Medulla oblongata (tissue), 1 donor: ENCODE measurements around the gene CD247.
A peak's percentile ranks its signal among the peaks of the same experiment; 100 is the strongest.

Experiments
- DNase-seq: peaks from one replicate; pipeline ENCODE4 v3.0.0-alpha.2; 2015; ENCODE audit errors: extremely low spot score

The CD247 gene

DNA sequence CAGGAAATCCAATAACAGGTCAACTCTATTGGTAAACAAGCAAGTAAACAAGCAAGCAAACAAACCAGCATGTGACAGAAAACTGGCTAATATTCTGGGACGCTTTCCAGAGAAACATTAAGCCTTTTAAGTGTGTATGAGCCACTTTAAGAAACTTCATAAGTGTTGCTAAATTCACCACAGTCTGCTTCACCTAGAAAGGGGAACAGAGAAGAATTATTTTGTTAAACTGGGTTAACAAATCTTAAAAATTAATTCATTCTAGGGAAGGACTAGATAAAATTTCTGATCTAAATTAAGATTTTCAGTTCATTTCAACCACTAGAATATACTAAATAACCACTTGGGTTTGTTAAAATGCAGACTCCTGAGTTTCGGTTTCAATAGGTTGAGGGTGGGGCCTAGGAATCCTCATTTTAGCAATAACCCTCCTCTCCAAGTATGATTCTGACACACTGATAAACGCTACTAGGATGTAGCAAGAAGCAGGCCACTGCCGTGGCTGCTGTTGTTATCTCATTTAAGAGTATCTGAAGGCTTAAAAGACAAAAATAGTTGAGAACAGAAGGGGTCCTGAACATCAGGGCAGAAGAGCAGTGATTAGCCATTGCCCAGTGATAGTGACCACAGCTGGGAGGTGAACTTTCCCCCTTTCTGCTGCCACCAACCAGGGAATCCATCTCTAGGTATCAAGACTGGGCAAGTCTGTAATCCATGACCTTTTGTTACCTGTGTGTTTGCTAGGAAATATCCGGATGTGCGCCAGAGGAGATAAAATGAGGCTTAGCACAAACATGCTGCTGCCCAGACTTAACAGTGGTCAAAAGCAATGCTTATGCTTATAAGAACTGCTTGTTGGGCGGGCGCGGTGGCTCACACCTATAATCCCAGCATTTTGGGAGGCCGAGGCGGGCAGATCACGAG lies 24.0 kb upstream of the CD247 start:
- no peak for DNase-seq

- DNase-seq: no peak
Measured at GRCh38 chr1:167541610-167542009, 23.3 kb upstream of the CD247 start.

- no peak for DNase-seq
Measured at GRCh38 chr1:167541003-167541402, 22.7 kb upstream of the CD247 start.

GRCh38 chr1:167538657-167539056 lies 20.3 kb upstream of the CD247 start:
- no peak for DNase-seq

DNA sequence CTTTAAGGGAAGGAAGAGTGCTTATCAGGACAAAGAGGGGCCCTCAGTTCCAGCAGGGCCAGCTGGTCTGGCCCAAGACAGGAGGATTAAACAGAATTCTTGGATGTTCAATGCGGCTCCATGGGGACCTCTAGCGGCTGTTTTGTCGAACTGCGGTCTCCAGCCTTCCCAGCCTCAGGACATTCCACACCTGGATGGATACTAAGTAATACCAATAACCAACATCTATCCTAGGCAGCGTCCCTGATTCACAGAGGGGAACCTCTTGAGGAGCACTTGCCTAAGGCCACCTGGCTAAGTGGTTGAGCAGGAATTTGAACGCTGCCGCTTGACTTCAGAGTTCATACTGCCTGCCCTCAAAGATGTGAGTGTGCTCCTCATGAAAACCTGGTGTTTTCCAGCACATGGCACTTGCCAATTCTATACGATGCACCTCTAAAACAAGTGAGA lies 15.5 kb upstream of the CD247 start:
- DNase-seq: peak; percentile 87

DNA sequence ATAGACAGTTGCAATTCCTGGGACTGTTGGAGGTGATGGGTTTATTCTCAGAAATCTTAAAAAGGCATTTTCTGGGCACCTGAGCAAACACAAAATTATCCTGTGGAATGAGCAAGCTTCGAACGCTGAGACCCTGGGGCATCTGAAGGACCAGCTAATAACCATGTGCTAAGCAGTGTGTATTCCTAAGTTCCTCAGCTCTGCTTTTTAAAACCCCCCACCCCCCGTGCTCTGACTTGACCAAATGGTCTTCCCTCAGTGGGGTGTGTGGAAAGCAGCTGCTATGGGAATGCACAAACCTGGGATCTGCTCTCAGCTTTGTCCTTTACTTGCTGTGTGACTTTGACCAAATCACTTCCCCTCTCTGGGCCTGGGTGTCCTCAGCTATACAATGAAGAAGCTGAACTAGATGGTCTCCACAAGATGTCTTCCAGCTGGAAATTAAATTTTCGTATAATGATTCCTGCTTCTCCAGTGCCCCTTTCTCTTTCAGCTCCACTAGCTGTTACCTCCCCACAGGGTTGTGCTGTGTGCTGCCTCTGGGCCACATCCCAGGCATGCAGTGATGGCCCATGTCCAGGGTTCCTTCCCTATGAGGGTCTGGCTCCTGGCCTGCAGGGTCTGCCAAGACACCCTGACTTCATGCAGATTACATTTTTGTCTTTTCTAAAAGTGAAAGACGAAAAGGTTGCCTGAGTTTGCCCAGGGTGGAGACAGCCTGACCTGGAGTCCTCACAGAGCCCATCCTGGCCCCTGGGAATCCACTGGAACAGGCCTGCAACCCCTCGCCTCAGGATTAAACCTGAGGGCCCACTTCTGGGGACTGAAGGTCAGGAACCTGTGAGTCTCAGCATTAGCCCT lies 14.9 kb upstream of the CD247 start:
- DNase-seq: no peak

DNA sequence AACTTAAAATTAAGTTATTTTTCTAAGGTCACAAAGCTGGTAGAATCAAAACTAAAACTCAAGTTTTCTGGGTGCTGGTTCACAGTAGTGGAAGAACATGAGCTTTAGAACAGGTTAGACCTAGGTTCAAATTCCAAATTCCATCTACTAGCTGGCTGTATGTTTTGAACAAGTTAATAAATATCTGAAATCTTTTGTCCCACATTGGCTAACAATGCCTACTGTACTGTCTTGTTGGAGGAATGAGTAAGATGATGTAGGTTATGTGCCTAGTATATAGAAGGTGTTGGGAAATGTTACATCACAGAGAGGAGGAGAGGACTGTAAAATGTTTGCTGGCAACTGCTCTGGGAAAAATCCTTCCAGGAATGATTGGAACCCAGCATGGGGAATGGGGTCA lies 14.0 kb upstream of the CD247 start:
- no peak for DNase-seq

DNA sequence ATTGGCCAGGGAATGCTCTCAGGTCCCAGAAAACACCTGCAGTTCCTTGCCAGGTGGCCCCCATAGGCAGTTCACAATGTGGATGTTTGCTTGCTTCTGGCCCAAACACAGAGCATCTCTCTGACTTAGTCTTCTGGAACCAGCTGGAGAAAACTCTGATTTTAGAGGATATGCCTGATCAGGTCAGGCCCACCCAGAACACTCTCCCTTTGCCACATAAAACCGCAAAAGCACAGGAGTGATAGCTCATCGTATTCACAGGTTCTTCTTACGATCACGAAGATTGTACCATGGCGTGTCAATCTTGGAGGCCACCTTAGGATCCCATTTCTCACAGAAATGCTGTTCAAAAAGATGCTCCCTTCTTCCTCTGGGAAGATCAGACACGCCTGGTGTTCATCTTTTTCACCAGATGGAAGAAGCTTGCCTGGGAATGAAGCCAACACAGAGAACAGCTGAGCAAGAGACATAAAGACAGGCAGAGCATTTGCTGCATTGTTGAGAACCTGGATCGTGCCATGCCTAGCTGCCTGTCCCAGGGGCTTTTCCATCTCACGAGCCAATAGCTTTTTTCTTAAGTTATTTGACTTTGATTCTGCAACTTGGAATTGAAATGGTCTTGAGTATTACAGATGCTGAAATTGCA lies 11.6 kb upstream of the CD247 start:
- no peak for DNase-seq

GRCh38 chr1:167528057-167528728 lies 9.9 kb upstream of the CD247 start:
- DNase-seq: no peak

GRCh38 chr1:167526667-167527383 lies 8.5 kb upstream of the CD247 start:
- no peak for DNase-seq

- DNase-seq: peak; percentile 83
Measured at GRCh38 chr1:167524651-167525050, 6.3 kb upstream of the CD247 start.

GRCh38 chr1:167522246-167522645 lies 3.9 kb upstream of the CD247 start:
- no peak for DNase-seq

DNA sequence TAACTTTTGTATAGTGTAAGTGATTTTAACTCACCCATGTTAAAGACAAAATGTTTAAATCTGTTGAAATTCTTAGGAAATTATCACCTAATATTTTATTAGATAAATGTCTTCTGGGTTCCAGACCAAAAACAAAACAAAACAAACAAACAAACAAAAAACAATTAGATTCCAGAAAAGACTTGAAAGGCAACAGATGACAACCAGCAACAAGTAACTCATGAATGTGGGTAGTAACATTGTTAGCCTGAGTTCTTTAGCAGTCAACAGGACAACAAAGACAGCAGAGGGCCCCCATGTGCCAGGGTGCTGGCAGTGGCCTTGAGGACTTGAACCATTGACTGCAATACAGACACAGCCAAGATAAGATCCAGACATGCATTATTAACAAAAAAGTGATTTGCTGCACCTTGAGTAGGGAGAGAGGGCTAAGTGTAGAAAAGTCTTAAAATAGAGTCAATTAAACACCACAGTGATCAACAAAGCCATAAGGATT lies 2.4 kb upstream of the CD247 start:
- no peak for DNase-seq

GRCh38 chr1:167517535-167518330 lies 596 bp downstream of the CD247 start:
- no peak for DNase-seq

- DNase-seq: no peak
Measured at GRCh38 chr1:167516404-167517388, 1.6 kb downstream of the CD247 start.

- no peak for DNase-seq
Measured at GRCh38 chr1:167515893-167516321, 2.4 kb downstream of the CD247 start.

- DNase-seq: no peak
Measured at GRCh38 chr1:167515461-167515860, 2.9 kb downstream of the CD247 start.

GRCh38 chr1:167514288-167514687 lies 4.0 kb downstream of the CD247 start:
- no peak for DNase-seq
